ENCODE results near the gene TRAF3IP1. TPM values are rescaled to one million over a fixed set of nuclear protein-coding genes. Genes with fewer than 3 reads are reported as not detected.

Gene TRAF3IP1
- total and polyA plus RNA-seq, 2 of the 13 experiments (the other 11 are each of a cell fraction or from before 2014, with no cell fraction given) = 4.1 to 12.9 TPM

- TF ChIP-seq SMAD1 (CRISPR knock-in tag; IDR thresholded peaks at IDR 0.05; ENCODE audit: borderline replicate concordance, low read depth) (no peak), ZBTB1 (CRISPR knock-in tag; IDR thresholded peaks at IDR 0.05; ENCODE audit: borderline replicate concordance) (no peak), GATAD1 (CRISPR knock-in tag; IDR thresholded peaks at IDR 0.05) (peak; percentile 33; the same call in 1 of the 2 replicates), DR1 (CRISPR knock-in tag; IDR thresholded peaks at IDR 0.05) (no peak), ZNF619 (CRISPR knock-in tag; IDR thresholded peaks at IDR 0.05) (no peak), ZNF770 (CRISPR knock-in tag; IDR thresholded peaks at IDR 0.05) (no peak; the same call in 1 of the 2 replicates), ZNF773 (CRISPR knock-in tag; IDR thresholded peaks at IDR 0.05; ENCODE audit: borderline replicate concordance) (no peak), SNAI1 (CRISPR knock-in tag; IDR thresholded peaks at IDR 0.05; ENCODE audit: borderline replicate concordance) (no peak), MZF1 (CRISPR knock-in tag; IDR thresholded peaks at IDR 0.05; ENCODE audit: borderline replicate concordance) (no peak), RELA (CRISPR knock-in tag; IDR thresholded peaks at IDR 0.05) (no peak), ZNF547 (CRISPR knock-in tag; IDR thresholded peaks at IDR 0.05) (no peak), ZNF160 (CRISPR knock-in tag; IDR thresholded peaks at IDR 0.05) (no peak), SMAD3 (CRISPR knock-in tag; IDR thresholded peaks at IDR 0.05) (0 out of 2 replicates have a peak, but pooled peaks have one; percentile 36), ZNF740 (CRISPR knock-in tag; IDR thresholded peaks at IDR 0.05) (no peak), ZNF362 (CRISPR knock-in tag; IDR thresholded peaks at IDR 0.05; ENCODE audit: borderline replicate concordance) (no peak), RFX3 (CRISPR knock-in tag; IDR thresholded peaks at IDR 0.05) (peak; percentile 96), NRL (CRISPR knock-in tag; IDR thresholded peaks at IDR 0.05; ENCODE audit: borderline replicate concordance) (no peak), DZIP1 (CRISPR knock-in tag; IDR thresholded peaks at IDR 0.05) (no peak), JDP2 (CRISPR knock-in tag; IDR thresholded peaks at IDR 0.05; ENCODE audit: borderline replicate concordance) (no peak), KAT7 (CRISPR knock-in tag; IDR thresholded peaks at IDR 0.05; ENCODE audit: borderline replicate concordance) (peak; percentile 33; the same call in 1 of the 2 replicates), MLLT10 (CRISPR knock-in tag; IDR thresholded peaks at IDR 0.05) (no peak), ZIK1 (CRISPR knock-in tag; IDR thresholded peaks at IDR 0.05; ENCODE audit: borderline replicate concordance, low read depth) (no peak), SP1 (IDR thresholded peaks at IDR 0.05) (no peak), SP1 (CRISPR knock-in tag; IDR thresholded peaks at IDR 0.05) (0 out of 2 replicates have a peak, but pooled peaks have one; percentile 42), ZNF552 (CRISPR knock-in tag; IDR thresholded peaks at IDR 0.05; ENCODE audit: borderline replicate concordance) (no peak), ZNF891 (CRISPR knock-in tag; IDR thresholded peaks at IDR 0.05) (no peak)
Measured at GRCh38 chr2:238285653-238286082, 34.6 kb upstream of the TRAF3IP1 start (continued).
